Hepatocyte (in vitro differentiated cells): ENCODE results near the gene LUC7L. TPM values are rescaled to one million over a fixed set of nuclear protein-coding genes. Genes with fewer than 3 reads are reported as not detected.

Source experiments
- DNase-seq: peaks from one replicate; pipeline ENCODE4 v3.0.0-alpha.2; 2016; ENCODE audit warnings: low spot score
- H2AFZ ChIP-seq: fragments of 200-600 bp; sonication (generic); 2 replicates; pipeline ENCODE4 v1.6.0; 2016; ENCODE audit warnings: antibody characterized with exemption, mild to moderate bottlenecking
- H3K27ac ChIP-seq: fragments of 200-600 bp; sonication (generic); 2 replicates; pipeline ENCODE4 v1.5.1; 2016; ENCODE audit warnings: mild to moderate bottlenecking
- H3K27me3 ChIP-seq: fragments of 200-600 bp; sonication (generic); 2 replicates; pipeline ENCODE4 v1.6.1; 2016
- H3K36me3 ChIP-seq: fragments of 200-600 bp; sonication (generic); replicated peaks from 2 replicates; pipeline ENCODE4 v1.5.1; 2016; ENCODE audit warnings: low read depth; ENCODE audit not compliant: insufficient read depth
- H3K4me1 ChIP-seq: fragments of 200-600 bp; sonication (generic); 2 replicates; pipeline ENCODE4 v1.5.1; 2016; ENCODE audit warnings: mild to moderate bottlenecking, moderate library complexity; ENCODE audit not compliant: insufficient read depth
- H3K4me2 ChIP-seq: fragments of 200-600 bp; sonication (generic); 2 replicates; pipeline ENCODE4 v1.6.0; 2016
- H3K4me3 ChIP-seq: fragments of 200-600 bp; sonication (generic); 2 replicates; pipeline ENCODE4 v1.5.1; 2016; ENCODE audit warnings: mild to moderate bottlenecking
- H3K79me2 ChIP-seq: fragments of 200-600 bp; sonication (generic); 2 replicates; pipeline ENCODE4 v1.6.0; 2017; ENCODE audit warnings: mild to moderate bottlenecking
- H3K9me2 ChIP-seq: fragments of 200-600 bp; sonication (generic); replicated peaks from 2 replicates; pipeline ENCODE4 v1.6.0; 2017; ENCODE audit warnings: mild to moderate bottlenecking; ENCODE audit not compliant: insufficient read depth
- H3K9me3 ChIP-seq: fragments of 200-600 bp; sonication (generic); 2 replicates; pipeline ENCODE4 v1.5.1; 2016; ENCODE audit warnings: low read depth, mild to moderate bottlenecking
- H4K20me1 ChIP-seq: fragments of 200-600 bp; sonication (generic); 2 replicates; pipeline ENCODE4 v1.6.0; 2016; ENCODE audit warnings: mild to moderate bottlenecking; ENCODE audit not compliant: insufficient read depth, poor library complexity, severe bottlenecking
- EZH2 ChIP-seq: fragments of 200-600 bp; sonication (generic); IDR thresholded peaks from 2 replicates; pipeline ENCODE4 v1.6.1; 2016; ENCODE audit warnings: antibody characterized with exemption, mild to moderate bottlenecking, borderline replicate concordance
- EZH2phosphoT487 ChIP-seq: fragments of 200-600 bp; sonication (generic); IDR thresholded peaks from one replicate; pipeline ENCODE4 v1.6.1; 2018; ENCODE audit warnings: antibody characterized with exemption, mild to moderate bottlenecking, low read depth, moderate library complexity; ENCODE audit not compliant: unreplicated experiment, severe bottlenecking
- WGBS: methylation state at CpG from one replicate; pipeline ENCODE4 v1.1.6; 2016; ENCODE audit warnings: low lambda C conversion rate; ENCODE audit errors: missing lambda C conversion rate; 5-methylcytosine and 5-hydroxymethylcytosine counted together
- polyA plus RNA-seq: library from polyadenylated mRNA; unstranded; fragments of >200 nt; fragmentation: Nextera tagmentation; extraction: Ambion mirVana; gene quantifications from 2 replicates; pipeline ENCODE4 v1.2.1, GENCODE V29; 2016
- total RNA-seq: library from RNA; depleted of rRNA; stranded (reverse); fragments of >200 nt; gene quantifications from 2 replicates; pipeline ENCODE4 v1.2.3, GENCODE V29; 2014
- TF ChIP-seq, protein P1 (sequence below): fragments of 200-600 bp; sonication (generic); IDR thresholded peaks from 2 replicates; pipeline ENCODE4 v1.5.1; 2016; ENCODE audit warnings: antibody characterized with exemption, mild to moderate bottlenecking; ENCODE audit not compliant: poor library complexity

The LUC7L gene
- total and polyA plus RNA-seq, 2 experiments from 2014 or later, result 75.2 to 75.4 TPM

DNA sequence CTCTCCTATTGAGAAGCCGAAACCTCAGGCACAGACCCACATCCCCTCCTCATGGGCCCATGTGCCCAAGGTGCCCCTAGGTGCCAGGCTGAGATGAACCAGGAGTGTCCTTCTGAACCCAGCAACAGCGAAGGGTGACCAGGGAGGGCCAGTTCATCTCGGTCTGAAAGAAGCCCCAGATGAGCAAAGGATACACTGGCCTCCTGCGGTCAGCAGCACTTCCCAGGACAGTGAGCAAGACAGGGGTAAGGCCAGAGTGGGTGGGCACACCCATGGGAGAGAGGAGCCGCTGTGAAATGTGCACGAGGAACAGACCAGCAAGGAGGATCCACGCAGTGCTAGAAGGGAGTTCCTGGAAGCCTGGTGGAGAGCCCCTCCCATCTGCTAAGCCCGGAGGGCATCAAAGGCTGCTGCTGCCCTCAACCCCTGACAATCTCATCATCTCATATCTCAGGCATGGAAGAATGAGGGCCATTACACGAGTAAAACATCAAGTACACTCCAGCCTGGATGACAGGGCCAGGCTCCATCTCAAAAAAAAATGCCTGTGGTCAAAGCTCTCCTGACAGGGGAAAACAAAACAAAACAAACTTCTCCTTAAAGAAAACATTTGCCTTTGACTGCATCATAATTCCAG, 80.1 kb downstream of the LUC7L start:
- TF ChIP-seq, protein P1, sequence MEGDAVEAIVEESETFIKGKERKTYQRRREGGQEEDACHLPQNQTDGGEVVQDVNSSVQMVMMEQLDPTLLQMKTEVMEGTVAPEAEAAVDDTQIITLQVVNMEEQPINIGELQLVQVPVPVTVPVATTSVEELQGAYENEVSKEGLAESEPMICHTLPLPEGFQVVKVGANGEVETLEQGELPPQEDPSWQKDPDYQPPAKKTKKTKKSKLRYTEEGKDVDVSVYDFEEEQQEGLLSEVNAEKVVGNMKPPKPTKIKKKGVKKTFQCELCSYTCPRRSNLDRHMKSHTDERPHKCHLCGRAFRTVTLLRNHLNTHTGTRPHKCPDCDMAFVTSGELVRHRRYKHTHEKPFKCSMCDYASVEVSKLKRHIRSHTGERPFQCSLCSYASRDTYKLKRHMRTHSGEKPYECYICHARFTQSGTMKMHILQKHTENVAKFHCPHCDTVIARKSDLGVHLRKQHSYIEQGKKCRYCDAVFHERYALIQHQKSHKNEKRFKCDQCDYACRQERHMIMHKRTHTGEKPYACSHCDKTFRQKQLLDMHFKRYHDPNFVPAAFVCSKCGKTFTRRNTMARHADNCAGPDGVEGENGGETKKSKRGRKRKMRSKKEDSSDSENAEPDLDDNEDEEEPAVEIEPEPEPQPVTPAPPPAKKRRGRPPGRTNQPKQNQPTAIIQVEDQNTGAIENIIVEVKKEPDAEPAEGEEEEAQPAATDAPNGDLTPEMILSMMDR, result no peak
- TF ChIP-seq EZH2 (no peak), EZH2phosphoT487 (no peak)
- Histone ChIP-seq H3K79me2 (no peaks in the 10 kb centered on the region), H3K9me2 (no peaks in the 10 kb centered on the region), H3K9me3 (no peaks in the 10 kb centered on the region), H2AFZ (no peak overlapping the region), H3K4me3 (no peak overlapping the region), H3K27me3 (peaks cover 8% of the 10 kb centered on the region), H3K27ac (no peak overlapping the region), H3K4me1 (no peaks in the 10 kb centered on the region), H3K4me2 (no peak overlapping the region), H4K20me1 (no peaks in the 10 kb centered on the region), H3K36me3 (no peaks in the 10 kb centered on the region)
- 65% methylated on average over 9 of the region's 9 CpGs for WGBS
- DNase-seq, result no peak

DNA sequence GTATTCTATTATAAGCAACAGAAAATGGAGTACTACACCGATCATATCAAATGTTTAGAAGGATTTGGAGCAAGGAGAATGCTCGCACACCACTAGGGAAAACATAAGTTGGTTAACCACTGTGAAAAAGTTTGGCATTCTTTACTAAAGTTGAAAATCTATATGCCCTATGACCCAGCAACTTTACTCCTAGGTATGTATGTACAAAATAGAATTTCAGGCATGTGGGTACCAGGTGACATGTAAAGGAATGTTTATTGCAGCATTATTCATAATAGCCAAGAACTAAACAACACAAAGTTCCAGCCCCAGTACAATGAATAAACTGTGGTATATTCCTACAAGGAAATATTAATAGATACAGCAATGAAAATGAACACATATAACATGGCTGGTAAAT, 82.6 kb downstream of the LUC7L start:
- Histone ChIP-seq H3K36me3 (no peaks in the 10 kb centered on the region), H3K9me3 (no peaks in the 10 kb centered on the region), H3K4me2 (no peak overlapping the region), H2AFZ (no peak overlapping the region), H4K20me1 (no peaks in the 10 kb centered on the region), H3K4me3 (no peak overlapping the region), H3K9me2 (no peaks in the 10 kb centered on the region), H3K27me3 (peaks cover 8% of the 10 kb centered on the region), H3K4me1 (no peaks in the 10 kb centered on the region), H3K27ac (no peak overlapping the region), H3K79me2 (no peaks in the 10 kb centered on the region)
- TF ChIP-seq EZH2phosphoT487, result no peak
- WGBS, result 91% methylated on average over 2 of the region's 2 CpGs
- no peak for DNase-seq

DNA sequence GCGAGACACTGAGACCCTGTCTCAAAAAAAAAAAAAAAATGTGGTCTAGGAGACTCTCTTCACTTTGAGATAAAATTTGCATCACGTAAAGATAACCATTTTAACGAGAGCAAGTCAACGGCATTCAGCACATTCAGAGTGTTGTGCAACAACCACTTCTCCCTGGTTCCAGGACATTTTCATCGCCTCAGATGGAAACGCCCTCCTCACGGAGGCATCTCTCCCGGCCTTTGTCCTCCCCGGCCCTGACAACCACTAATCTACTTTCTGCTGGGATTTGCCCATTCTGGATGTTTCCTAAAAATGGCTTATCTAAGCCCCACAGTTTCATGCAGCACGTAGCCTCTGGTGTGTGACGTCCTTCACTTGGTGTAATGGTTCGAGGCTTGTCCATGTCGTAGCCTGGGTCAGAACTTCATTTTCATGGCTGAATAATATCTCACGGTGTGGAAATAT, 84.4 kb downstream of the LUC7L start:
- TF ChIP-seq EZH2 (no peak), EZH2phosphoT487 (no peak)
- TF ChIP-seq, protein P1, result no peak
- Histone ChIP-seq H3K4me1 (no peaks in the 10 kb centered on the region), H3K27me3 (peaks cover 8% of the 10 kb centered on the region), H3K9me3 (no peaks in the 10 kb centered on the region), H3K79me2 (no peaks in the 10 kb centered on the region), H3K9me2 (no peaks in the 10 kb centered on the region), H3K4me2 (no peak overlapping the region), H4K20me1 (no peaks in the 10 kb centered on the region), H3K36me3 (no peaks in the 10 kb centered on the region), H3K4me3 (no peak overlapping the region), H3K27ac (no peak overlapping the region), H2AFZ (no peak overlapping the region)
- WGBS, result 84% methylated on average over 14 of the region's 14 CpGs
- DNase-seq, result no peak

DNA sequence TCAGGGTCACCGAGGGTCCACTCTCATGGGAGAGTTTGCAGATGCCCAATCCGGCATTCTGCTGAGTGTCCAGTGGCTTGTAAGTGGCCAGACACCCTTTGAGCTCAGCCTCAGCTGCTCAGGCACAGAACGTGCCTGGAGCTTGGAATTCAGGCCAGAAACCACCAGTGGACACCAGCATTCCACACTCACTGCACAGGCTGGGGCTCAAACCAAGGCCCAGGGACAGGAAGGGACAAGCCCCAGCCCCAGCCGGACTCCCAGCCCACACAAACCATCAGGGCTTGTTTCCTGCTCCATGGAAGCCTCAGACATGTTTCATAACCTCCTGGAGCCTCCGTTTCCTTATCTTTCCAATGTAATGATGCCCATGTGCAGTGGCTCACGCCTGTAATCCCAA, 85.8 kb downstream of the LUC7L start:
- no peak for DNase-seq
- Histone ChIP-seq H3K4me1 (no peaks in the 10 kb centered on the region), H3K36me3 (no peaks in the 10 kb centered on the region), H3K27me3 (peaks cover 2% of the 10 kb centered on the region), H3K4me3 (no peak overlapping the region), H4K20me1 (no peaks in the 10 kb centered on the region), H3K27ac (no peak overlapping the region), H3K4me2 (no peak overlapping the region), H2AFZ (no peak overlapping the region), H3K79me2 (no peaks in the 10 kb centered on the region), H3K9me3 (no peaks in the 10 kb centered on the region), H3K9me2 (no peaks in the 10 kb centered on the region)
- 69% methylated on average over 6 of the region's 6 CpGs for WGBS
- TF ChIP-seq EZH2phosphoT487 (no peak), EZH2 (no peak)
- TF ChIP-seq, protein P1, result no peak
